Fibroblast of peridontal ligament (primary cell): Measurements from ENCODE around the gene FCRLB.
"Not testable (repeated sequence)": the region's sequence is repeated elsewhere in the genome, so short reads cannot be mapped to it uniquely, and the experiment has no call there.

Source experiments
- DNase-seq: peaks from one replicate; pipeline ENCODE4 v3.0.0-alpha.2; 2010; ENCODE audit errors: extremely low read depth

The FCRLB gene

GRCh38 chr1:161740921-161741320 is 19.6 kb downstream of the FCRLB start:
- DNase-seq = no peak

GRCh38 chr1:161743231-161743630 is 21.9 kb downstream of the FCRLB start:
- DNase-seq = no peak

GRCh38 chr1:161747801-161748200 is 26.5 kb downstream of the FCRLB start:
- no peak for DNase-seq

GRCh38 chr1:161749509-161750407 is 28.4 kb downstream of the FCRLB start, which contains the start of gene DUSP12:
Gene DUSP12 (plus strand): TSS chr1:161749786. CDS start chr1:161749802, 16 bp downstream.
- peak; percentile 96 for DNase-seq

GRCh38 chr1:161763522-161764098 is 42.3 kb downstream of the FCRLB start:
- no peak for DNase-seq

GRCh38 chr1:161766102-161766981 is 45.0 kb downstream of the FCRLB start, which contains the start of gene ATF6:
Gene ATF6 (plus strand): TSS chr1:161766320. CDS start chr1:161766361, 41 bp downstream.
- DNase-seq = peak; percentile 96

GRCh38 chr1:161768461-161768860 is 47.1 kb downstream of the FCRLB start:
- no peak for DNase-seq

- no peak for DNase-seq
Observed at GRCh38 chr1:161768986-161769672, 47.8 kb downstream of the FCRLB start.

GRCh38 chr1:161769673-161770045 is 48.3 kb downstream of the FCRLB start:
- DNase-seq = not testable (repeated sequence)

GRCh38 chr1:161770250-161770649 is 48.9 kb downstream of the FCRLB start:
- DNase-seq = no peak

GRCh38 chr1:161771161-161771560 is 49.8 kb downstream of the FCRLB start:
- DNase-seq = no peak

GRCh38 chr1:161771973-161772372 is 50.6 kb downstream of the FCRLB start:
- no peak for DNase-seq

GRCh38 chr1:161772397-161772796 is 51.1 kb downstream of the FCRLB start:
- DNase-seq = no peak

- no peak for DNase-seq
Observed at GRCh38 chr1:161773791-161774190, 52.4 kb downstream of the FCRLB start.

GRCh38 chr1:161777261-161777660 is 55.9 kb downstream of the FCRLB start:
- no peak for DNase-seq
